Bronchial epithelial cell (primary cell): Measurements from ENCODE around the gene ZNF121. TPM values are rescaled to one million over a fixed set of nuclear protein-coding genes. Genes with fewer than 3 reads are reported as not detected.

Experiments
- DNase-seq: peaks from one replicate; pipeline ENCODE4 v3.0.0-alpha.2; 2010; ENCODE audit warnings: low read depth
- FAIRE-seq: peaks from 2 replicates; lab custom pipeline; 2011; peaks lifted over from hg19 to GRCh38; lab: Jason Lieb, UNC
- H3K27me3 ChIP-seq: 2 replicates; pipeline ENCODE4 v1.5.1; 2011; ENCODE audit warnings: low read length; ENCODE audit not compliant: control insufficient read depth, insufficient read depth
- H3K36me3 ChIP-seq: 2 replicates; pipeline ENCODE4 v1.5.1; 2011; ENCODE audit warnings: low read length; ENCODE audit not compliant: control insufficient read depth, insufficient read depth
- H3K4me3 ChIP-seq: 2 replicates; pipeline ENCODE4 v1.5.1; 2011; ENCODE audit warnings: mild to moderate bottlenecking, low read depth, low read length, control low read depth
- CTCF ChIP-seq: IDR thresholded peaks from 2 replicates; pipeline ENCODE4 v1.5.1; 2011; ENCODE audit warnings: mild to moderate bottlenecking, moderate library complexity, low read length, control low read depth, inconsistent platforms; ENCODE audit not compliant: insufficient read depth, severe bottlenecking
- total RNA-seq: library from RNA; depleted of rRNA; stranded (reverse); fragments of >200 nt; gene quantifications from 2 replicates; pipeline ENCODE4 v1.2.1, GENCODE V29; 2014

The ZNF121 gene
- total RNA-seq, 1 donor from 2014 or later = 48.7 TPM

GRCh38 chr19:9580728-9581127 lies 3.6 kb downstream of the ZNF121 start:
- no peak for TF ChIP-seq CTCF
- DNase-seq = no peak
- Histone ChIP-seq H3K36me3 (peaks cover 6% of the 10 kb centered on the region), H3K27me3 (no peaks in the 10 kb centered on the region), H3K4me3 (no peak overlapping the region)
- no peak for FAIRE-seq

GRCh38 chr19:9570255-9570654 lies 14.0 kb downstream of the ZNF121 start:
- no peak for TF ChIP-seq CTCF
- no peak for DNase-seq
- FAIRE-seq = no peak
- H3K27me3 ChIP-seq = no peaks in the 10 kb centered on the region
- no peak overlapping the region for H3K4me3 ChIP-seq
- H3K36me3 ChIP-seq = peaks cover 20% of the 10 kb centered on the region

- DNase-seq = no peak
- Histone ChIP-seq H3K27me3 (no peaks in the 10 kb centered on the region), H3K4me3 (no peak overlapping the region), H3K36me3 (peaks cover 26% of the 10 kb centered on the region)
- TF ChIP-seq CTCF = peak; percentile 6
- FAIRE-seq = no peak
Observed at GRCh38 chr19:9566729-9567128, 17.6 kb downstream of the ZNF121 start.

- no peak for DNase-seq
- peaks cover 27% of the 10 kb centered on the region for H3K36me3 ChIP-seq
- no peak overlapping the region for H3K4me3 ChIP-seq
- no peak for TF ChIP-seq CTCF
- H3K27me3 ChIP-seq = no peaks in the 10 kb centered on the region
- FAIRE-seq = no peak
Observed at GRCh38 chr19:9565900-9566705, 18.2 kb downstream of the ZNF121 start.

GRCh38 chr19:9552536-9553274 lies 31.6 kb downstream of the ZNF121 start:
- no peaks in the 10 kb centered on the region for H3K27me3 ChIP-seq
- H3K36me3 ChIP-seq = no peaks in the 10 kb centered on the region
- no peak overlapping the region for H3K4me3 ChIP-seq
- no peak for FAIRE-seq
- no peak for TF ChIP-seq CTCF
- DNase-seq = no peak
